A204.1 (cell line): Measurements from ENCODE around the gene ELP1.
"Not testable (repeated sequence)": the region's sequence is repeated elsewhere in the genome, so short reads cannot be mapped to it uniquely, and the experiment has no call there.

Experiments used
- FAIRE-seq: peaks from 2 replicates; lab custom pipeline; 2012; peaks lifted over from hg19 to GRCh38; lab: Jason Lieb, UNC

ELP1 gene

GRCh38 chr9:108921200-108921599 lies 12.7 kb downstream of the ELP1 start:
- FAIRE-seq = no peak

- FAIRE-seq = not testable (repeated sequence)
Measured at GRCh38 chr9:108920401-108920800, 13.5 kb downstream of the ELP1 start.

GRCh38 chr9:108919517-108919916 lies 14.4 kb downstream of the ELP1 start:
- no peak for FAIRE-seq

GRCh38 chr9:108913391-108913790 lies 20.5 kb downstream of the ELP1 start:
- FAIRE-seq = no peak

- FAIRE-seq = no peak
Measured at GRCh38 chr9:108911820-108912219, 22.1 kb downstream of the ELP1 start.

- FAIRE-seq = no peak
Measured at GRCh38 chr9:108910914-108911313, 23.0 kb downstream of the ELP1 start.

GRCh38 chr9:108910402-108910801 lies 23.5 kb downstream of the ELP1 start:
- no peak for FAIRE-seq

- FAIRE-seq = no peak
Measured at GRCh38 chr9:108905494-108905893, 28.4 kb downstream of the ELP1 start.

GRCh38 chr9:108904161-108904560 lies 29.8 kb downstream of the ELP1 start:
- no peak for FAIRE-seq

GRCh38 chr9:108903420-108904103 lies 30.4 kb downstream of the ELP1 start:
- no peak for FAIRE-seq

GRCh38 chr9:108900176-108900575 lies 33.7 kb downstream of the ELP1 start:
- FAIRE-seq = no peak

GRCh38 chr9:108899023-108899695 lies 34.8 kb downstream of the ELP1 start:
- not testable (repeated sequence) for FAIRE-seq

- FAIRE-seq = no peak
Measured at GRCh38 chr9:108897324-108898096, 36.4 kb downstream of the ELP1 start.

- FAIRE-seq = no peak
Measured at GRCh38 chr9:108894225-108894997, 39.5 kb downstream of the ELP1 start.

GRCh38 chr9:108889649-108890067 lies 44.3 kb downstream of the ELP1 start:
- FAIRE-seq = no peak

- FAIRE-seq = not testable (repeated sequence)
Measured at GRCh38 chr9:108886594-108887271, 47.2 kb downstream of the ELP1 start.

GRCh38 chr9:108885643-108886348 lies 48.1 kb downstream of the ELP1 start:
- FAIRE-seq = no peak

- FAIRE-seq = no peak
Measured at GRCh38 chr9:108884701-108885100, 49.2 kb downstream of the ELP1 start.

- no peak for FAIRE-seq
Measured at GRCh38 chr9:108883085-108883484, 50.8 kb downstream of the ELP1 start.

- no peak for FAIRE-seq
Measured at GRCh38 chr9:108882052-108882888, 51.7 kb downstream of the ELP1 start.
